Esophagus (tissue), 2 donors: ENCODE data around the gene CLDN16. TPM values are rescaled to one million over a fixed set of nuclear protein-coding genes. Genes with fewer than 3 reads are reported as not detected.

ENCODE experiments used
- H3K27ac ChIP-seq, 2 donors: one replicate each; pipeline ENCODE4 v1.5.1; 2013; ENCODE audit warnings: low read depth in 2 of 2, mild to moderate bottlenecking in 2 of 2, inconsistent platforms in 1 of 2, low read length in 1 of 2, moderate library complexity in 1 of 2
- H3K27me3 ChIP-seq, 2 donors: one replicate each; pipeline ENCODE4 v1.6.1; 2013; ENCODE audit warnings: low read length in 2 of 2, control low read depth in 1 of 2, mild to moderate bottlenecking in 1 of 2; ENCODE audit not compliant: insufficient read depth in 2 of 2, control insufficient read depth in 1 of 2
- H3K36me3 ChIP-seq, 2 donors: one replicate each; pipeline ENCODE4 v1.6.1; 2013; ENCODE audit warnings: low read length in 1 of 2; ENCODE audit not compliant: control insufficient read depth in 2 of 2, insufficient read depth in 2 of 2
- H3K4me1 ChIP-seq, 2 donors: one replicate each; pipeline ENCODE4 v1.6.1; 2013; ENCODE audit warnings: low read length in 1 of 2; ENCODE audit not compliant: control insufficient read depth in 2 of 2, insufficient read depth in 2 of 2
- H3K4me3 ChIP-seq, 2 donors: one replicate each; pipeline ENCODE4 v1.5.1; 2013; ENCODE audit warnings: low read length in 2 of 2, mild to moderate bottlenecking in 2 of 2, low read depth in 1 of 2, moderate library complexity in 1 of 2
- H3K9me3 ChIP-seq, 2 donors: one replicate each; pipeline ENCODE4 v1.6.1; 2013; ENCODE audit warnings: mild to moderate bottlenecking in 2 of 2, low read depth in 1 of 2, low read length in 1 of 2, moderate library complexity in 1 of 2; ENCODE audit not compliant: control insufficient read depth in 2 of 2, insufficient read depth in 1 of 2
- WGBS, 2 donors: extraction: QIAGEN DNeasy Blood & Tissue Kit; methylation state at CpG; one replicate each; pipeline ENCODE4 v1.1.7; 2013; 5-methylcytosine and 5-hydroxymethylcytosine counted together
- polyA plus RNA-seq, 2 donors: library from polyadenylated mRNA; stranded (reverse); fragments of 200-250 nt; gene quantifications; one replicate each; pipeline ENCODE4 v1.2.3, GENCODE V29; 2013
- donor health status: healthy with polysubstance abuse.
- donor health status: Bipolar disorder and iron deficiency.

CLDN16 gene
- polyA plus RNA-seq, 2 donors = 0.05 to 0.12 TPM

GRCh38 chr3:190397889-190398288 is 9.9 kb downstream of the CLDN16 start:
- WGBS, 2 donors = 74 to 81% methylated on average over 4 of the region's 4 CpGs

GRCh38 chr3:190399677-190400076 is 11.7 kb downstream of the CLDN16 start:
- H3K4me1 ChIP-seq = no peaks in the 10 kb centered on the region
- WGBS, 2 donors = 94% methylated on average over 8 of the region's 8 CpGs
- no peak overlapping the region for H3K27ac ChIP-seq
- H3K27me3 ChIP-seq = no peaks in the 10 kb centered on the region
- H3K9me3 ChIP-seq = no peaks in the 10 kb centered on the region
- H3K36me3 ChIP-seq = no peaks in the 10 kb centered on the region
- no peak overlapping the region for H3K4me3 ChIP-seq

More at GRCh38 chr3:190397889-190398288, 9.9 kb downstream of the CLDN16 start:
- H3K27me3 ChIP-seq = no peaks in the 10 kb centered on the region
- no peaks in the 10 kb centered on the region for H3K9me3 ChIP-seq
- H3K36me3 ChIP-seq = no peaks in the 10 kb centered on the region
- no peak overlapping the region for H3K27ac ChIP-seq
- no peaks in the 10 kb centered on the region for H3K4me1 ChIP-seq
- no peak overlapping the region for H3K4me3 ChIP-seq

GRCh38 chr3:190401963-190402362 is 14.0 kb downstream of the CLDN16 start:
- Histone ChIP-seq H3K36me3 (no peaks in the 10 kb centered on the region), H3K4me1 (no peaks in the 10 kb centered on the region), H3K27me3 (no peaks in the 10 kb centered on the region), H3K9me3 (no peaks in the 10 kb centered on the region), H3K27ac (no peak overlapping the region), H3K4me3 (no peak overlapping the region)
- 57 to 65% methylated on average over 4 of the region's 4 CpGs for WGBS, 2 donors

- Histone ChIP-seq H3K27ac (no peak overlapping the region), H3K27me3 (no peaks in the 10 kb centered on the region), H3K36me3 (no peaks in the 10 kb centered on the region), H3K4me1 (no peaks in the 10 kb centered on the region), H3K4me3 (no peak overlapping the region), H3K9me3 (no peaks in the 10 kb centered on the region)
- 82 to 83% methylated on average over 8 of the region's 8 CpGs for WGBS, 2 donors
These were observed 16.8 kb downstream of the CLDN16 start for GRCh38 chr3:190404715-190405114.

- Histone ChIP-seq H3K4me3 (no peak overlapping the region), H3K27ac (no peak overlapping the region), H3K4me1 (no peaks in the 10 kb centered on the region), H3K27me3 (no peaks in the 10 kb centered on the region), H3K9me3 (no peaks in the 10 kb centered on the region), H3K36me3 (no peaks in the 10 kb centered on the region)
- WGBS, 2 donors = 74% methylated on average over 3 of the region's 3 CpGs
These were observed 26.3 kb downstream of the CLDN16 start for GRCh38 chr3:190414297-190414696.

- 56 to 63% methylated on average over 2 of the region's 2 CpGs for WGBS, 2 donors
These were observed 36.1 kb downstream of the CLDN16 start for GRCh38 chr3:190424108-190424477.

GRCh38 chr3:190424478-190425439 is 36.8 kb downstream of the CLDN16 start:
- Histone ChIP-seq H3K9me3 (no peaks in the 10 kb centered on the region), H3K36me3 (no peaks in the 10 kb centered on the region), H3K27me3 (no peaks in the 10 kb centered on the region), H3K4me3 (no peak overlapping the region), H3K4me1 (no peaks in the 10 kb centered on the region), H3K27ac (no peak overlapping the region)
- 27 to 29% methylated on average over 16 of the region's 16 CpGs for WGBS, 2 donors

More at GRCh38 chr3:190424108-190424477, 36.1 kb downstream of the CLDN16 start:
- H3K27me3 ChIP-seq = no peaks in the 10 kb centered on the region
- no peak overlapping the region for H3K4me3 ChIP-seq
- no peaks in the 10 kb centered on the region for H3K4me1 ChIP-seq
- no peaks in the 10 kb centered on the region for H3K36me3 ChIP-seq
- no peaks in the 10 kb centered on the region for H3K9me3 ChIP-seq
- no peak overlapping the region for H3K27ac ChIP-seq

GRCh38 chr3:190425833-190426232 is 37.9 kb downstream of the CLDN16 start:
- H3K27ac ChIP-seq = no peak overlapping the region
- WGBS, 2 donors = 95 to 96% methylated on average over 1 of the region's 1 CpG
- H3K36me3 ChIP-seq = no peaks in the 10 kb centered on the region
- H3K27me3 ChIP-seq = no peaks in the 10 kb centered on the region
- no peaks in the 10 kb centered on the region for H3K9me3 ChIP-seq
- H3K4me3 ChIP-seq = no peak overlapping the region
- no peaks in the 10 kb centered on the region for H3K4me1 ChIP-seq

- H3K27me3 ChIP-seq = no peaks in the 10 kb centered on the region
- no peaks in the 10 kb centered on the region for H3K4me1 ChIP-seq
- H3K36me3 ChIP-seq = no peaks in the 10 kb centered on the region
- H3K4me3 ChIP-seq = no peak overlapping the region
- WGBS, 2 donors = 85 to 87% methylated on average over 6 of the region's 6 CpGs
- H3K9me3 ChIP-seq = no peaks in the 10 kb centered on the region
- no peak overlapping the region for H3K27ac ChIP-seq
These were observed 39.0 kb downstream of the CLDN16 start for GRCh38 chr3:190426806-190427507.
